HL-60 (cell line): ENCODE data around the gene INSL3.
A peak's percentile ranks its signal among the peaks of the same experiment; 100 is the strongest.

Source experiments
- GABPA ChIP-seq: IDR thresholded peaks from 2 replicates; pipeline ENCODE4 v1.6.1; 2012; ENCODE audit warnings: low read depth
- POLR2AphosphoS5 ChIP-seq: IDR thresholded peaks from 2 replicates; pipeline ENCODE4 v1.6.1; 2012; ENCODE audit warnings: low read depth
- SPI1 ChIP-seq: IDR thresholded peaks from 2 replicates; pipeline ENCODE4 v1.6.1; 2012; ENCODE audit warnings: low read depth, mild to moderate bottlenecking, borderline replicate concordance
- TF ChIP-seq, protein P1 (sequence below): IDR thresholded peaks from one replicate; pipeline ENCODE4 v1.5.1; 2011; ENCODE audit warnings: low read length, control low read depth, inconsistent platforms; ENCODE audit not compliant: insufficient read depth
- TF ChIP-seq, protein P2 (sequence below): IDR thresholded peaks from 2 replicates; pipeline ENCODE4 v1.6.1; 2012; ENCODE audit warnings: low read depth; ENCODE audit not compliant: insufficient replicate concordance

DNA sequence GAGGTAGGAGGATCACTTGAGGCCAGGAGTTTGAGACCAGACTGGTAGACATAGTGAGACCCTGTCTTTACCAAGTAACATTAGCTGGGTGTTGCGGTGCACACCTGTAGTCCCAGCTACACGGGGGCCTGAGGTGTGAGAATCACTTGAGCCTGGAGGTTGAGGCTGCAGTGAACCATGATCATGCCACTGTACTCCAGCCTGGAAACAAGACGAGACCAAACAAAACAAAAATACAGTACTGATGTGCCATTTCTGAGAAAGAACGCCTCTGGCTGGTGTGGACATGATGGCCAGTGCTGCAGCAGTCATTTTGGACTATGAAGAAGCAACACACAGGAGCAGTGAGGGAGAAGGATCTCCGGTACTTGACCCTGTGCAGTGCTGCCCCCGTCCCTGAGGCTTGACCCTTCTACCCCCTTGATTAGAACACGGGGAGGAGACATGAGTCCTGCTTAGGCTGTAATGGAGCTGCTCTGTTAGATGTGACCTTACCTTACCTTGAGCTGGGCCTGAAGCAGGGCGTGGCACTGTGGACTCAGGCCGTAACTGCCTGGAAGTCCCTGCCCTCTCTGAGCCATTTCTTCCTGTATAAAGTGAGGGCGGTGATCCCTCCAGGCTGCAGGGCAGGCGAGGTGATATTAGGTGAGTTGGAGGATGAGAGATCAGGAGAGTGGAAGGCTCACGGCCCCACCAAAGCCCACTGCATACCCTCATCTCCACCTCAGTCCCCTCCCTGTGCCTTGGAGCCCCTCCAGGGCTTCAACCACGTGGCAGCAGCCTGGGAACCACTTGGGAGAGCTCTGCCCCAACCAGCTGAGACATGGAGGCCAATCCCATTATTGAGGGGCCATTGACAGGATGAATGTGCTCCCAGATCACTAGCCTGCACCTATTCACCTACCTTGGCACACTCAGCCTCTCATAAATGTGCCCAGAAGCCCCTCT is 44.3 kb upstream of the INSL3 start:
- TF ChIP-seq, protein P1, sequence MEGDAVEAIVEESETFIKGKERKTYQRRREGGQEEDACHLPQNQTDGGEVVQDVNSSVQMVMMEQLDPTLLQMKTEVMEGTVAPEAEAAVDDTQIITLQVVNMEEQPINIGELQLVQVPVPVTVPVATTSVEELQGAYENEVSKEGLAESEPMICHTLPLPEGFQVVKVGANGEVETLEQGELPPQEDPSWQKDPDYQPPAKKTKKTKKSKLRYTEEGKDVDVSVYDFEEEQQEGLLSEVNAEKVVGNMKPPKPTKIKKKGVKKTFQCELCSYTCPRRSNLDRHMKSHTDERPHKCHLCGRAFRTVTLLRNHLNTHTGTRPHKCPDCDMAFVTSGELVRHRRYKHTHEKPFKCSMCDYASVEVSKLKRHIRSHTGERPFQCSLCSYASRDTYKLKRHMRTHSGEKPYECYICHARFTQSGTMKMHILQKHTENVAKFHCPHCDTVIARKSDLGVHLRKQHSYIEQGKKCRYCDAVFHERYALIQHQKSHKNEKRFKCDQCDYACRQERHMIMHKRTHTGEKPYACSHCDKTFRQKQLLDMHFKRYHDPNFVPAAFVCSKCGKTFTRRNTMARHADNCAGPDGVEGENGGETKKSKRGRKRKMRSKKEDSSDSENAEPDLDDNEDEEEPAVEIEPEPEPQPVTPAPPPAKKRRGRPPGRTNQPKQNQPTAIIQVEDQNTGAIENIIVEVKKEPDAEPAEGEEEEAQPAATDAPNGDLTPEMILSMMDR, result no peak
- TF ChIP-seq POLR2AphosphoS5, result peak; percentile 88
- TF ChIP-seq, protein P2, sequence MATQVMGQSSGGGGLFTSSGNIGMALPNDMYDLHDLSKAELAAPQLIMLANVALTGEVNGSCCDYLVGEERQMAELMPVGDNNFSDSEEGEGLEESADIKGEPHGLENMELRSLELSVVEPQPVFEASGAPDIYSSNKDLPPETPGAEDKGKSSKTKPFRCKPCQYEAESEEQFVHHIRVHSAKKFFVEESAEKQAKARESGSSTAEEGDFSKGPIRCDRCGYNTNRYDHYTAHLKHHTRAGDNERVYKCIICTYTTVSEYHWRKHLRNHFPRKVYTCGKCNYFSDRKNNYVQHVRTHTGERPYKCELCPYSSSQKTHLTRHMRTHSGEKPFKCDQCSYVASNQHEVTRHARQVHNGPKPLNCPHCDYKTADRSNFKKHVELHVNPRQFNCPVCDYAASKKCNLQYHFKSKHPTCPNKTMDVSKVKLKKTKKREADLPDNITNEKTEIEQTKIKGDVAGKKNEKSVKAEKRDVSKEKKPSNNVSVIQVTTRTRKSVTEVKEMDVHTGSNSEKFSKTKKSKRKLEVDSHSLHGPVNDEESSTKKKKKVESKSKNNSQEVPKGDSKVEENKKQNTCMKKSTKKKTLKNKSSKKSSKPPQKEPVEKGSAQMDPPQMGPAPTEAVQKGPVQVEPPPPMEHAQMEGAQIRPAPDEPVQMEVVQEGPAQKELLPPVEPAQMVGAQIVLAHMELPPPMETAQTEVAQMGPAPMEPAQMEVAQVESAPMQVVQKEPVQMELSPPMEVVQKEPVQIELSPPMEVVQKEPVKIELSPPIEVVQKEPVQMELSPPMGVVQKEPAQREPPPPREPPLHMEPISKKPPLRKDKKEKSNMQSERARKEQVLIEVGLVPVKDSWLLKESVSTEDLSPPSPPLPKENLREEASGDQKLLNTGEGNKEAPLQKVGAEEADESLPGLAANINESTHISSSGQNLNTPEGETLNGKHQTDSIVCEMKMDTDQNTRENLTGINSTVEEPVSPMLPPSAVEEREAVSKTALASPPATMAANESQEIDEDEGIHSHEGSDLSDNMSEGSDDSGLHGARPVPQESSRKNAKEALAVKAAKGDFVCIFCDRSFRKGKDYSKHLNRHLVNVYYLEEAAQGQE, result no peak
- no peak for TF ChIP-seq GABPA
- TF ChIP-seq SPI1, result no peak
